ENCODE measurements around the gene ZBTB8OS.
"Not testable (repeated sequence)": the region's sequence is repeated elsewhere in the genome, so short reads cannot be mapped to it uniquely, and the experiment has no call there.

The ZBTB8OS gene

DNA sequence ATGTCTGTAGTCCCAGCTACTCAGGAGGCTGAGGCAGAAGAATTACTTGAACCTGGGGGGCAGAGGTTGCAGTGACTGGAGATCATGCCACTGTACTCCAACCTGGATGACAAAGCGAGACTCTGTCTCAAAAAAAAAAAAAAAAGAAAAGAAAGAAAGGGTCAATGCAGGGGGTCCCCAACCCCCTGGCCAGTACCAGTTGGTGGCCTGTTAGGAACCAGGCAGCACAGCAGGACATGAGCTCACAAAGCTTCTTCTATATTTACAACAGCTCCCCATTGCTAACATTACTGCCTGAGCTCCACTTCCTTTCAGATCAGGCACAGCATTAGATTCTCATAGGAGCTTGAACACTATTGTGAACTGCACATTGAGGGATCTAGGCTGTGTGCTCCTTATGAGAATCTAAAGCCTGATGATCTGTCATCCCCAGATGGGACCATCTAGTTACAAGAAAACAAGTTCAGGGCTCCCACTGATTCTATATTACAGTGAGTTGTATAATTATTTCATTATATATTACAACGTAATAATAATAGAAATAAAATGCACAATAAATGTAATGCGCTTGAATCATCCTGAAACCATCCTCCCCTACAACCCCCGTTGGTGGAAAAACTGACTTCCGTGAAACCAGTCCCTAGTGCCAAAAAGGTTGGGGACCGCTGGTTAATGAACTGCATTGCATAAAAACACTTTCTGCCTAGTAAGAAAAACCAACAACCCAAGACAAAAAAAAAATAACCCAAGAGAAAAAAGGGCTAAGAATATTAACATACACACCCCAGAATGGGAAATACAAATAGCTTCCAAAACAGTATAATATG, 2.8 kb downstream of the ZBTB8OS start:
- no peak overlapping the region for H3K4me3 ChIP-seq (ENCODE audit: low read depth, low read length)
- DNase-seq (ENCODE audit: low read depth) = no peak
- TF ChIP-seq, protein P1, sequence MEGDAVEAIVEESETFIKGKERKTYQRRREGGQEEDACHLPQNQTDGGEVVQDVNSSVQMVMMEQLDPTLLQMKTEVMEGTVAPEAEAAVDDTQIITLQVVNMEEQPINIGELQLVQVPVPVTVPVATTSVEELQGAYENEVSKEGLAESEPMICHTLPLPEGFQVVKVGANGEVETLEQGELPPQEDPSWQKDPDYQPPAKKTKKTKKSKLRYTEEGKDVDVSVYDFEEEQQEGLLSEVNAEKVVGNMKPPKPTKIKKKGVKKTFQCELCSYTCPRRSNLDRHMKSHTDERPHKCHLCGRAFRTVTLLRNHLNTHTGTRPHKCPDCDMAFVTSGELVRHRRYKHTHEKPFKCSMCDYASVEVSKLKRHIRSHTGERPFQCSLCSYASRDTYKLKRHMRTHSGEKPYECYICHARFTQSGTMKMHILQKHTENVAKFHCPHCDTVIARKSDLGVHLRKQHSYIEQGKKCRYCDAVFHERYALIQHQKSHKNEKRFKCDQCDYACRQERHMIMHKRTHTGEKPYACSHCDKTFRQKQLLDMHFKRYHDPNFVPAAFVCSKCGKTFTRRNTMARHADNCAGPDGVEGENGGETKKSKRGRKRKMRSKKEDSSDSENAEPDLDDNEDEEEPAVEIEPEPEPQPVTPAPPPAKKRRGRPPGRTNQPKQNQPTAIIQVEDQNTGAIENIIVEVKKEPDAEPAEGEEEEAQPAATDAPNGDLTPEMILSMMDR (conservative IDR thresholded peaks at IDR 0.05; ENCODE audit: low read depth, low read length) = no peak

DNA sequence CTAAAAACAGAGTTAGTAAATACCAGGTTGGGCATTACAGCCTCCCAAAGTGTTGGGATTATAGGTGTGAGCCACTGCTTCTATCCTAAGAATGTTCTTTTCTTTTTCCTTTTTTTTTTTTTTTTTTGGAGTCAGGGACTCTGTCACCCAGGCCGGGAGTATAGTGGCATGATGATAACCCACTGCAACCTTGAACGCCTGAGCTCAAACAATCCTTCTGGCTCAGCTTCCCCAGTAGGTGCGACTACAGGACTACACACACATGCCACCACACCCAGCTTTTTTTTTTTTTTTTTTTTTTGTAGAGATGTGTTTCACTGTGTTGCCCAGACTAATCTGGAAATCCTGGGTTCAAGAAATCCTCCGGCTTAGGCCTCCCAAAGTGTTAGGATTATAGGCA, 5.9 kb downstream of the ZBTB8OS start:
- no peak overlapping the region for H3K4me3 ChIP-seq (ENCODE audit: low read depth, low read length)
- no peak for DNase-seq (ENCODE audit: low read depth)
- TF ChIP-seq, protein P1 (conservative IDR thresholded peaks at IDR 0.05; ENCODE audit: low read depth, low read length) = no peak

DNA sequence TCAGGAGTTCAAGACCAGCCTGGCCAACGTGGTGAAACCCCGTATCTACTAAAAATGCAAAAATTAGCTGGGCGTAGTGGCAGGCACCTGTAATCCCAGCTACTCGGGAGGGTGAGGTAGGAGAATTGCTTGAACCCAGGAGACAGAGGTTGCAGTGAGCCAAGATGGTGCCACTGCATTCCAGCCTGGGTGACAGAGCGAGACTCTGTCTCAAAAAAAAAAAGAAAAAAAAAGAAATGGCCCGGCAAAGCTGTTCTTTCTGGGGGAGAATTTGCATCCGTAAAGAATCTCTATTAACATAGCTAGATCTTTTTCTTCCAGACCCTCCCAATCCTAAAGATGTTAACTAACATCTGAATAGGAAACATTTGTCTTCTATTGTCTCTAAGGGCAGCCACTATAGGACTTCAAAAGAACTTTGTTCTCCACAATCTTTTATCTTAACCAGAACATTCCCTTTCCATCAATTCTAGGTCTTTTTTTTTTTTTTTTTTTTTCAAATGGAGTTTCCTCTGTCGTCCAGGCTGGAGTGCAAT, 8.0 kb downstream of the ZBTB8OS start:
- not testable (repeated sequence) for H3K4me3 ChIP-seq (ENCODE audit: low read depth, low read length); DNase-seq (ENCODE audit: low read depth)

DNA sequence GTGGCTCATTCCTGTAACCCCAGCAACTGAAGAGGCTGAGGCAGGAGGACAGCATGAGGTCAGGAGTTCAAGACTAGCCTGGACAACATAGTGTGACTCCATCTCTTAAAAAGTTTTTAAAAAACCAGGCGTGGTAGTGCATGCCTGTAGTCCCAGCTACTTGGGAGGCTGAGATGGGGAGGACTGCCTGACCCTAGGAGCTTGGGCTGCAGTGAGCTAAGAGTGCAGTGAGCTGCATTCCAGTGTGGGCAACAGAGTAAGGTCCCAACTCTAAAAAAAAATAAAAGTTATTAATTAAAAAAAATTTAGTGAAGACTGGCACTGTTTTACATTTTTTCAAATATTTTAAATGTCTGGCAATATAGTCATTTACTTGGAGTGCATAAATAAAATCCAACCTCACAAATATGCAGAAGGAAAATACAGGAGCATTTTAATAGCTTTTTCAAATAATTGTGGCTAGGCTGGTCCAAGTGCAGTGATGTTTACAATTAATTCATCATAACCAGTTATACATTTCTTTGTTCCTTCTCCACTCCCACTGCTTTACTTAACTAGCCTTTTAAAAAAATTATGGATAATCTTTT, 10.8 kb downstream of the ZBTB8OS start:
- TF ChIP-seq, protein P1 (conservative IDR thresholded peaks at IDR 0.05; ENCODE audit: low read depth, low read length) = no peak
- no peak for DNase-seq (ENCODE audit: low read depth)

DNA sequence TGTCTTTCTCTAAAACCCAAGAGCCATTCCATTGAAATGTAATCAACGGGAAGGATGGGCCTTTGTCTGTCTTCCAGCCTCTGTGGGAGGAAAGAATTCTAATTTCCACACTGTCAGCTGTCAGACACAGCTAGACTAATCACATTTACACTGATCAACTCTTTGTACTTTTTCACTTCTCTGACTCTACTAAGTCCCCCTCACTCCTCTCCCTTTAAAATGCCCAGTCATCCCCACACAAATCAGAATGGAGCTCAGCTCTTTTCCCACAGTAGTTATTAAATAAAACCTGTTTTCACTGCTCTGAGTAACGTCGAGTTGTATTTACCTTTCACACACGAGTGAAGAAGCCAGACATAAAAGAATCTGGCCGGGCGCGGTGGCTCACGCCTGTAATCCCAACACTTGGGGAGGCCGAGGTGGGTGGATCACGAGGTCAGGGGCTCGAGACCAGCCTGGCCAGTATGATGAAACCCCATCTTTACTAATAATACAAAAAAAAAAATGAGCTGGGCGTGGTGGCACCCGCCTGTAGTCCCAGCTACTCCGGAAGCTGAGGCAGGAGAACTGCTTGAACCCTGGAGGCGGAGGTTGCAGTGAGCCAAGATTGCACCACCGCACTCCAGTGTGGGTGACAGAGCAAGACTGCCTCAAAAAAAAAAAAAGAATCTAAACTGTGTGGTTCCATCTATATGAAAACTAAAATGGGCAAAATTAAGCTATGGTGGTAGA, 13.3 kb downstream of the ZBTB8OS start:
- TF ChIP-seq, protein P1 (conservative IDR thresholded peaks at IDR 0.05; ENCODE audit: low read depth, low read length) = no peak
- no peak overlapping the region for H3K4me3 ChIP-seq (ENCODE audit: low read depth, low read length)
- no peak for DNase-seq (ENCODE audit: low read depth)

More for the DNA sequence above, 10.8 kb downstream of the ZBTB8OS start:
- H3K4me3 ChIP-seq (ENCODE audit: low read depth, low read length) = no peak overlapping the region

DNA sequence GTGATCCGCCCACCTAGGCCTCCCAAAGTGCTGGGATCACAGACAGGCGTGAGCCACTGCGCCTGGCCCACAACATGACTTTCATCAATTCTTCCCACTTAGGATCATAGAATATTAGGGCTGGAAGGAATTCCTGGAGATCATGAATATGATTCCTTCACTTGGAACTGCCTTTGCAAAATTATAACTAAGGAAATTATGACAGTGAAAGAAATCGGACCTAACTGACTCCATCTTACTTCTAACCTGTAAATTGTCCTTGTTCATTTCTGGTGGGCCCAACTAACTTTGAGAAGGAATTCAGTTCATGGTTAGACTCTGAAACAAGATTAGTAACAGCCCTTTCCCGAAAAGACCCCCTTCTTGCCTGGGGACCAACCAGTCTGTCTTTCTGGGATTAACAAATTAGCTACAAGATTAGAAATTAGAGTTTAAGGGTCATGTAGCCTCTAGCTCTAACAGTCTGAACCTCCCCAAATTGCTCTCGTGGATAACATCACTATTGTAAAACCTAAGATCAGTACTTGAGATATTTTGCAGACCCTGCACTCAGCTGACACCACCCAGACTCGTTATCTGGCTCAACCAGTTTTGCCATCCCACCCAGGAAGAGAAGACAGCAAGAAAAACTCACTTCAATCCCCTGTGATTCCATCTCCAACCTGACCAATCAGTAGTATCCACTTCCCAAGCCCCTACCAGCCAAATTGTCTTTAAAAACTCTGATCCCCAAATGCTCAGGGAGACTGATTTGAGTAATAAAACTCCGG, 14.7 kb downstream of the ZBTB8OS start:
- TF ChIP-seq, protein P1 (conservative IDR thresholded peaks at IDR 0.05; ENCODE audit: low read depth, low read length) = no peak
- no peak for DNase-seq (ENCODE audit: low read depth)
- no peak overlapping the region for H3K4me3 ChIP-seq (ENCODE audit: low read depth, low read length)
